Bronchial epithelial cell (primary cell): ENCODE results near the gene CD40LG. TPM values are rescaled to one million over a fixed set of nuclear protein-coding genes. Genes with fewer than 3 reads are reported as not detected.

Experiments used
- DNase-seq: peaks from one replicate; pipeline ENCODE4 v3.0.0-alpha.2; 2010; ENCODE audit warnings: low read depth
- FAIRE-seq: peaks from 2 replicates; lab custom pipeline; 2011; peaks lifted over from hg19 to GRCh38; lab: Jason Lieb, UNC
- H3K27me3 ChIP-seq: 2 replicates; pipeline ENCODE4 v1.5.1; 2011; ENCODE audit warnings: low read length; ENCODE audit not compliant: control insufficient read depth, insufficient read depth
- H3K36me3 ChIP-seq: 2 replicates; pipeline ENCODE4 v1.5.1; 2011; ENCODE audit warnings: low read length; ENCODE audit not compliant: control insufficient read depth, insufficient read depth
- H3K4me3 ChIP-seq: 2 replicates; pipeline ENCODE4 v1.5.1; 2011; ENCODE audit warnings: mild to moderate bottlenecking, low read depth, low read length, control low read depth
- CTCF ChIP-seq: IDR thresholded peaks from 2 replicates; pipeline ENCODE4 v1.5.1; 2011; ENCODE audit warnings: mild to moderate bottlenecking, moderate library complexity, low read length, control low read depth, inconsistent platforms; ENCODE audit not compliant: insufficient read depth, severe bottlenecking
- total RNA-seq: library from RNA; depleted of rRNA; stranded (reverse); fragments of >200 nt; gene quantifications from 2 replicates; pipeline ENCODE4 v1.2.1, GENCODE V29; 2014

CD40LG gene
- total RNA-seq, 1 donor from 2014 or later = not detected

DNA sequence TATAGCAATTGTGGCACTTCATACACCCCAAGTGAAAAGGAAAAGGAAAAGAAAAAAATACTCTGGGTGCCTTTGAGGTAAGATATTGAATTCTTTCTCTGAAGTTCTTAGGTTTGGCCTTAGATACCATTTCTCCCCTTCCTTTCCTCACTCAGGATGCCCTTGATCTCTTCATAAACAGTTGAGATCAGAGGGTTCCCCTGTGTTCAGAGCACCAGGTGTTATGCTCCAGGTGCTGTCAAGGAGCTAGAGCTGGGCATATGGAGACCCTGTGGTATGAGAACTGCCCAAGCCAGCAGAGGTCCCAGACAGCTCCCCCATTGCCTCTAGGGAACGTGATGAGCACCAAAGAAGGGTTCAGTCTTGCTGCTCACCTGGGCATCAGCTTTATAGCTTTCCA is 17.1 kb upstream of the CD40LG start:
- H3K27me3 ChIP-seq = no peaks in the 10 kb centered on the region
- no peak overlapping the region for H3K4me3 ChIP-seq
- TF ChIP-seq CTCF = no peak
- FAIRE-seq (no peak), DNase-seq (no peak)
- H3K36me3 ChIP-seq = no peaks in the 10 kb centered on the region

- no peak overlapping the region for H3K4me3 ChIP-seq
- no peak for FAIRE-seq
- TF ChIP-seq CTCF = no peak
- no peaks in the 10 kb centered on the region for H3K27me3 ChIP-seq
- no peak for DNase-seq
- H3K36me3 ChIP-seq = no peaks in the 10 kb centered on the region
Observed at GRCh38 chrX:136635235-136635634, 12.7 kb upstream of the CD40LG start.

DNA sequence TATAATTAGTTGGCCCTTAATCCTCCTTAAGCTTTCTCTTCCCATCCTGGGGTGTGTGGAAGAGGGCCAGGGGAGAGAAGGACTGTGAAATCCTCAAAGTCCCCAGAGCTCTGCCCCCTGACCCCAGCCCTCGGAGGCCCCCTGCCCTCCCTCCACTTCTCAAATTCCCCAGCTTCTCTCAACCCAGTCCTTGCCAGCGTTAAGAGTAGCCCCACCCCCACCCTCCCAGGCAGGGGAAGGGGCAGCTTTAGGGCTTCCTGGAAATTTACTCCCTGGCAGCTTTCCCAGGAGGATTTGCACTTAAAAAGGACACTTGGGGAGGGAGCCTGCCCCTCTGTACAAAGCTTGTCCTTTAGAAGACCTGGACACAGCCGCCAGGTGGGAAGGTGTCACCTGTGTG is 11.8 kb upstream of the CD40LG start:
- H3K4me3 ChIP-seq = no peak overlapping the region
- DNase-seq = no peak
- no peak for FAIRE-seq
- H3K27me3 ChIP-seq = no peaks in the 10 kb centered on the region
- H3K36me3 ChIP-seq = no peaks in the 10 kb centered on the region
- TF ChIP-seq CTCF = no peak

- no peak for TF ChIP-seq CTCF
- DNase-seq = peak; percentile 1
- Histone ChIP-seq H3K4me3 (no peak overlapping the region), H3K36me3 (no peaks in the 10 kb centered on the region), H3K27me3 (no peaks in the 10 kb centered on the region)
- FAIRE-seq = no peak
Observed at GRCh38 chrX:136639506-136640176, 8.3 kb upstream of the CD40LG start.

DNA sequence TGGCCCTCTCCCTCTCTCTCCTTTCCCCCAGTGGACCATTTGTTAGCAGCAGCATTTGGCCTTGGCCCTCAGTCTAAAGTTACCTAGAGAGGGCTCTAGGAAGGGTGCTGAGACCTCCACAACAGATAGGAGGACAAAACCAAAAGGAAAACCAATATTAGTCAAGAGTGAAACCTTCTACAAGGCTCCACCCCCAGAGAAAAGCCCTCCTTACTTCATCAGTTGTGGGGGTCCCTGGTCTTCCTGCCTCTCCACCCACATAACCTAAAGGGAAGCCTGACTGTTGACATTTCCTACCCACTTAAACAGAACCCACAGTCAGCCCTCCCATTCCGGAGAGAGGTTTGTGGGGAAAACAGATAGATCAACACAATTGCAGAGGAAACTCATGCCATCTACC is 4.7 kb upstream of the CD40LG start:
- DNase-seq = no peak
- no peaks in the 10 kb centered on the region for H3K36me3 ChIP-seq
- no peak overlapping the region for H3K4me3 ChIP-seq
- TF ChIP-seq CTCF = no peak
- FAIRE-seq = no peak
- H3K27me3 ChIP-seq = no peaks in the 10 kb centered on the region
